ENCODE results near the gene RPL39.
A peak's percentile ranks its signal among the peaks of the same experiment; 100 is the strongest.
"Not testable (repeated sequence)": the region's sequence is repeated elsewhere in the genome, so short reads cannot be mapped to it uniquely, and the experiment has no call there.

The RPL39 gene

DNA sequence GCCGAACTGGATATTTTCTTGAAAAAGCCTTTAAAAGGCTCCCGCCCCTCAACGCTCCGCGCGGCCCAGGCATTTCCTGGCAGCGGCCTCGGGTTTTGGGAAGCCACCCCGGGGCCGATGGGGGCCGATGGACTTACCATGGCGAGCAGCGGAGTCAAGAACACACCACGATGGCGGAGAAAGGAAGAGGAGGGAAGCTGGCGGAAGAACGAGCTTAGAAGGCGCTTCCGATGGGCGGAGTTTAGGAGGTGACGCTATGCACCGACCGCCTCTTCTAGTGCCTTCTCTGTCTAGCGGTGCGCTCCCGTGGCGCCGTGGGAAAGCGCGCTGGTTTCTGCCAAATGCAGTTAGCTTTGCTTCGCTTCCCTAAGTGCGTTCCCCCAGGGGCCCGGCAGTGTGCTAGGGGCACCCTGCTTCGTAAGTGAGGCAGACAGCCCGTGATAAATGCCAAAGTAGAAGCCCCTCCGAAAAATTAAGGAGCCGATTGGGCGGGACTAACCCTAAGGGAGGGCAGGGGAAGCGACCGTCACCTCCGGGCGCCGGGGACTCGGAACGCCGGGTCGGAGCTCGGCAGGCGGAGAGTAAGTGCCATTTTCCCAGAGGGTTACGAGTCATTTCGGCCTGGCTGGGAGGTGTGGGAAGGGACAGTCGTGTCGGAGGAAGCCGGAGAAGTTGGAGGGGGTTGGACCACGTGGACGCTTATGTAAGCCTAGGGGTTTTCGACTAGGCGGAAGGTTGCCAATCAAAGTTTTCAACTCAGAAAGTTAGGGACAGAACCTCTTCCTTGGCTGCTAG is at the start of gene RPL39:
Gene RPL39, minus strand, starts transcription at position 194 of the 795 bp plus-strand sequence. Its CDS starts 54 bp downstream, at position 140.
- peak; percentile 58 to 90 for DNase-seq

DNA sequence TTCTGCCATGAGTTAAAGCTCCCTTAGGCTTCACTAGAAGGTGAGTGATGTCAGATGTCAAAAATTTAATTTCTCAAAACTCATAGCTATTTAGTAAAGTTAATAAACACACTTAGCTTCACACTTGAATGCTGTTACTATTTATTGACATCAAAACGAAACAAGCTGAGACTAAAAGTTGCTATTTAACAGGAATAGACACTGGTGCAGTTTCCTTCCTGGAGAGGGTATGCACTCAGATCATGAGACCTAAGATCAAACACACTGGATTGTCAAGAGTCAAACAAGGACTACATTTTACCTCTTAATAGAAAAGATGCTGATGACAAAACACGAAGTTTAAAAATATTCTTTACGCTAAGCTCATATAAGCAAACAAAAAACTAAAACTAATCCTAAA is 42.5 kb upstream of the RPL39 start:
- no peak for DNase-seq

DNA sequence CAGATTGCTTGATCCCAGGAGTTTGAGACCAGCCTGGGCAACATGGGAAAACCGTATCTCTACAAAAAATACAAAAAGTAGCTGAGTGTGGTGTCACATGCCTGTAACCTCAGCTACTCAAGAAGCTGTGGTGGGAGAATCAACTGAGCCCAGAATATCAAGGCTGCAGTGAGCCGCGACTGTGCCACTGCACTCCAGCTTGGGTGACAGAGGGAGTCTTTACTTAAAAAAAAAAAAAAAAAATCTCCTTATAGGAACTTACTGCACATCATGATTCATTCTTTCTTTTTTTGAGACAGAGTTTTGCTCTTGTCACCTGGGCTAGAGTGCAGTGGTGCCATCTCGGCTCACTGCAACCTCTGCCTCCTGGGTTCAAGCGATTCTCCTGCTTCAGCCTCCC is 37.0 kb upstream of the RPL39 start:
- no peak for DNase-seq

DNA sequence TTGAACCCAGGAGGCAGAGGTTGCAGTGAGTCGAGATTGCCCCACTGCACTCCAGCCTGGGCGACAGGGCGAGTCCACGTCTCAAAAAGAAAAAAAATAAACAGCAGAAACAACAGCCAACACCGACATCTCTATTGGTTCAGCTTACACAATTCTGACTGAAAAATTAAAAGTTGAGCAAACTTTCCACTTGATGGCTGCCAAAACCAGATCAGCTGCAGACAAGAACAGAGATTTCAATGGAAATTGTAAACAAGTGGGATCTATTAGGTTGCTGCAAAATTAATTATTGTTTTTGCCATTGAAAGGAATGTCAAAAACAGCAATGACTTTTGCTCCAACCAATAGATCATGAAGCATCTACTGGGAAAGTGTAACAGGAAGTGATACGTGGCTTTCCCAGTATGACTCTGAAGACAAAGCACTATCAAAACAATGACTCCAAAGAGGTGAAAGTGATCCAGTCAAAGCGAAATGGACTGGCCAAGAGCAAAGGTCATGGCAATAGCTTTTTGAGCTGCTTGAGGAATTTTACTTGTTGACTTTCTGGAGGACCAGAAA is 35.0 kb upstream of the RPL39 start:
- DNase-seq, result no peak

DNA sequence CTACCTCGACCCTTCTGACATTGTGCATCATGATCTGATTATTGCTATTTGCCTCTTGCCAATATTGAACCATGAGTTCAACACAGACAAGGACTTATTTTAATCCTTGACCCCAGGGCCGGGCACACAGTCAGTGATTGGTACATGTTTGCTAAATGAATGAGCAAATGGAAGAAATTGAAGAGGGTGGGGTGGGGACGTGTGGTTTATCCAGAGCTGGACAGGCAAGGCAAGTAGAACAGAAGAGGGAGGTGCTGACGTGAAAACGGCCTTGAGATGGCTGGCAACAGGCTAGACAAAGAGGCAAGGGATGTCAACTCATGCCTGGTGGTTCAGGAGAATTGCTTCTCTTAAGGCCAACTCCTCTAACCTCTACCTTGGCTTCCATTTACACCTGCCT is 32.8 kb upstream of the RPL39 start:
- not testable (repeated sequence) for DNase-seq

DNA sequence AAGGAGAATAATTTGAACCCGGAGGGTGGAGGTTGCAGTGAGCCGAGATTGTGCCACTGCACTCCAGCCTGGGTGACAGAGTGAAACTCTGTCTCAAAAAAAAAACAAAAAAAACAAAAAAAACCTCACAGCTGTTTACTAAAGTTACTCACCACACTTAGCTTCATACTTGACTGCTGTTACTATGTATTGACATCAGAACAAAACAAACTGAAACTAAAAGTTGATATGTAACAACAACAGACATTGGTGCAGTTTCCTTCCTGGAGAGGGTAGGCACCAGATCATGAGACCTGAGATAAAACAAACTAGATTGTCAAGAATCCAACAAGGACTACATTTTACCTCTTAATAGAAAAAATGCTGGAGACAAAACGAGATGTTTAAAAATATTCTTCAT is 30.3 kb upstream of the RPL39 start:
- not testable (repeated sequence) for DNase-seq

DNA sequence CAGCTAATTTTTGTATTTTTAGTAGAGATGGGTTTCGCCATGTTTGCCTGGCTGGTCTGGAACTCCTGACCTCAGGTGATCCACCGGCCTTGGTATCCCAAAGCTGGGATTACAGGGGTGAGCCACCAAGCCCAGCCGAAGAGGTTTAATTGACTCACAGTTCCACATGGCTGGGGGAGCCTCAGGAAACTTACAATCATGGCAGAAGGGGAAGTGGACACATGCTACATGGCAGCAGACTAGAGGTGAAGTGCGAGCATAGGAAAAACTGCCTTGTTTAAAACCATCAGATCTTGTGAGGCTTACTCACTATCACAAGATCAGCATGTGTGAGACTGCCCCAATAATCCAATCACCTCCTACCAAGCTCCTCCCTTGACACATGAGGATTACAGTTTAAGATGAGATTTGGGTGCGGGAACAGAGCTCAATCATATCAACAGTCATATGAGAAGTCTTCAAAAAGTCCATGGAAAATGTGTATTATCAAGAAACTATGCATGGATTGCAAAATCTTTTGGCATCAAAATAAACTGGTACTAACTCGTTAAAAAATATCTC is 25.8 kb upstream of the RPL39 start:
- no peak for DNase-seq

DNA sequence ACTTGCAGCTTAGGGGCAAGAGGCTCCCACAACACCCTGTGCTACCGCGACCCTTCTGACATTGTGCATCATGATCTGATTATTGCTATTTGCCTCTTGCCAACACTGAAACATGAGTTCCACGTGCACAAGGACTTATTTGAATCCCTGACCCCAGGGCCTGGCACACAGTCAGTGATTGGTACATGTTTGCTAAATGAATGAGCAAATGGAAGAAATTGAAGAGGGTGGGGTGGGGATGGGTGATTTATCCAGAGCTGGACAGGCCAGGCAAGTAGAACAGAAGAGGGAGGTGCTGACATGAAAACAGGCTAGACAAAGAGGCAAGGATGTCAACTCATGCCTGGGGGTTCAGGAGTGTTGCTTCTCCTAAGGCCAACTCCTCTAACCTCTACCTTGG is 24.9 kb upstream of the RPL39 start:
- no peak for DNase-seq

DNA sequence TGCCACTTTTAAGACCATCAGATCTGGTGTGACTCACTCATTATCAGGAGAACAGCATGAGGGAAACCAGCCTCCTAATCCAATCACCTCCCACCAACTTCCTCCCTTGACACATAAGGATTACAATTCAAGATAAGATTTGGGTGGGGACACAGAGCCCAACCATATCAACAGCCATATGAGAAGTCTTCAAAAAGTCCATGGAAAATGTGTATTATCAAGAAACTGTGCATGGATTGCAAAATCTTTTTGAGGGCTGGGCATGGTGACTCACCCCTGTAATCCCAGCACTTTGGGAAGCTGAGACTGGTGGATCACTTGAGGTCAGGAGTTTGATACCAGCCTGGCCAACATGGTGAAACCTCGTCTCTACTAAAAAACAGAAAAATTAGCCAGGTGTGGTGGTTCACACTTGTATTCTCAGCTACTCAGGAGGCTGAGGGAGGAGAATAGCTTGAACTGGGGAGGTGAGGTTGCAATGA is 17.8 kb upstream of the RPL39 start:
- DNase-seq, result no peak

DNA sequence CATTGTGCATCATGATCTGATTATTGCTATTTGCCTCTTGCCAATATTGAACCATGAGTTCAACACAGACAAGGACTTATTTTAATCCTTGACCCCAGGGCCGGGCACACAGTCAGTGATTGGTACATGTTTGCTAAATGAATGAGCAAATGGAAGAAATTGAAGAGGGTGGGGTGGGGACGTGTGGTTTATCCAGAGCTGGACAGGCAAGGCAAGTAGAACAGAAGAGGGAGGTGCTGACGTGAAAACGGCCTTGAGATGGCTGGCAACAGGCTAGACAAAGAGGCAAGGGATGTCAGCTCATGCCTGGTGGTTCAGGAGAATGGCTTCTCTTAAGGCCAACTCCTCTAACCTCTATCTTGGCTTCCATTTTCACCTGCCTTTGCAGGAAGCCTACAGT is 17.0 kb upstream of the RPL39 start:
- not testable (repeated sequence) for DNase-seq

DNA sequence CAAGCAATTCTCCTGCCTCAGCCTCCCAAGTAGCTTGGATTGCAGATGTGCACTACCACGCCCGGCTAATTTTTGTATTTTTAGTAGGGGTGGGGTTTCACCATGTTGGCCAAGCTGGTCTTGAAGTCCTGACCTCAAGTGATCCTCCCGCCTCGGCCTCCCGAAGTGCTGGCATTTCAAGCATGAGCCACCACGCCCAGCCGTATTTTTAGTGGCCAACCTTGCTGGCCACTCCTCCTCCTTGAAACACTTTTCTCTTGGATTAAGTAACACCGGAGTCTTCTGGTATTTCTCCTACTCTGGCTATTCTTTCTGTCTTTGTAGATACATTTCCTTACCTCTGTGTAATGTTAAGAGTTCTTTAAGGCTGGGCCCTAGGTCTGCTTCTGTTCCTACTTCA is 11.1 kb upstream of the RPL39 start:
- no peak for DNase-seq

DNA sequence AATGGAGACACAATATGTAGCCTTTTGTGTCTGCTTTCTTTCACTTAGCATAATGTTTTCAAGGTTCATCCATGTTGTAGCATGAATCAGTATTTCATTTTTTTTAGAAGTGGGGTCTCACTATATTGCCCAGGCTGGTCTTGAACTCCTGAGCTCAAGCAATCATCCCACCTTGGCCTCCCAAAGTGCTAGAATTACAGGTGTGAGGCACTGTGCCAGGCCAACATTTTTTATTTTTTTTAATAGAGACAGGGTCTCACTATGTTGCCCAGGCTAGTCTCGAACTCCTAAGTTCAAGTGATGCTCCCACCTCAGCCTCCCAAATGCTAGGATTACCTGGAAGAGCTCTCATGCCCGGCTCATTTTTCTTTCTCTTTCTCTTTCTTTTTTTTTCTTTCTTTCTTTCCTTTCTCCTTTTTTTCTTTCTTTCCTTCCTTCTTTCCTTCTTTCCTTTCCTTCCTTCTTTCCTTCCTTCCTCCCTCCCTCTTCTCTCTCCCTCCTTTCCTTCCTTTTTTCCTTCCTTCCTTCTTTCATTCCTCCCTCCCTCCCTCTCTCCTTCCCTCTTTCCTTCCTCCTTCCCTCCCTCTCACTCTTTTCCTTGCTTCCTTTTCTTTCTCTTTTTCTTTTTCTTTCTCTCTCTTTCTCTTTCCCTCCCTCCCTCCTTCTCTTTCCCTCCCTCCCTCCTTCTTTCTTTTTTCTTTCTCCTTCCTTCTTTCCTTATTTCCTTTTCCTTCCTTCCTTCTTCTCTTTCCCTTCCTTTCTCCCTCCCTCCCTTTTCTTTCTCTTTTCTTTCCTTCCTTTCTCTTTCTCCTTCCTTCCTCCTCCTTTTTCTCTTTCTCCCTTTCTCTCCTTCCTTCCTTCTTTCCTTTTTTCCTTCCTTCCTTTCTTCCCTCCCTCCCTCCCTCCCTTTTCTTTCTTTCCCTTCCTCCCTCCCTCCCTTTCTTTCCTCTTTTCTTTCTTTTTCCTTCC is 10.1 kb upstream of the RPL39 start:
- no peak for DNase-seq

DNA sequence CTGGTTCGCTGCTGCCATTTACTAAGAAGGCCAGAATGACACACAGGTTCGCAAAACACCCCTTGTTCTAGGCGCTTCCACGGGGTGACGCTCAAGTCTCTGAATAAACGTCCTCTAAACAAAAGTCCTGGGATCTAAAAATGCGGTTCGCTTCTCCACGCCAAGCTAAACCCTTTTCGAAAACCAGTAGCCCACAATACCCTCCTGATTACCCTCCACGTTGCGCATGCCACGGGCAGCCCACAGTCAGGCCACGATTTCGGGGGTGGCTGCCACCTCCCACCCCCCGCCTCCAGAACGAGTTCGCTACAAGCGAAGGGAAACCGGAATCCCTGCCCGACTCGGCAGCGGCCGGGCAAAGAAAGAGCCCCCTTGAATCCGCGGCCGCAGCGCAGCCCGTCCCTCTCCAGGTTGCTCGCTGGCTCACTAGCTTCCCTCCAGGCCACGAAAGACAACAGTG is 423 bp downstream of the RPL39 start:
- no peak for DNase-seq

DNA sequence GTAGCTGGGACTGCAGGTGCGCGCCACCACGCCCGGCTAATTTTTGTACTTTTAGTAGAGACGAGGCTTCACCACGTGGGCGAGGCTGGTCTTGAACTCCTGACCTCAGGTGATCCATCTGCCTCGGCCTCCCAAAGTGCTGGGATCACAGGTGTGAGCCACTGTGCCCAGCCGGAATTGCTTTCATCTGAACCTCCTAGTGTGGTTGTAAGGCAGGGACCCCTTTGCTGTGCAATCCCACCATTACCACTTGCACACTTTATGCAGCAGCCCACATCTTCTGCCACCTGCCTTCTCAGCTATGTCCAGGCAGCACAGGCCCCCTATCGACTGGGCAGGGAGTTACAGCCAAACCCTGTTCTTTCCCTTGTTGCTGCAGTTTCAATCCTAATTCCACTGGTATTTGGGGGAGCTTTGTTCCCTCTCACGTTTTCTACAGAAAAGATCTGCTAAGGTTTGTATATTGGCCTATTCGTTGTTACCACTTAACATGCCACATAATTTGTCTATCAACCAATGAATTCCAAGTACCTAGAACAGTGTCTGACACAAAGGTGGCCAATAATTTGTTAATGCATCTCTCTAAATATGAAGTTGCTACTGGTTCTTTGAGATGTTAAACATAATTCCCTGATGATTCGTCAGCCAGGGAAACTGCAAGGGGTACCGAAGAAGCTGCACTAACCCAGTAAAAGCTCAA is 6.5 kb downstream of the RPL39 start:
- DNase-seq, result no peak

DNA sequence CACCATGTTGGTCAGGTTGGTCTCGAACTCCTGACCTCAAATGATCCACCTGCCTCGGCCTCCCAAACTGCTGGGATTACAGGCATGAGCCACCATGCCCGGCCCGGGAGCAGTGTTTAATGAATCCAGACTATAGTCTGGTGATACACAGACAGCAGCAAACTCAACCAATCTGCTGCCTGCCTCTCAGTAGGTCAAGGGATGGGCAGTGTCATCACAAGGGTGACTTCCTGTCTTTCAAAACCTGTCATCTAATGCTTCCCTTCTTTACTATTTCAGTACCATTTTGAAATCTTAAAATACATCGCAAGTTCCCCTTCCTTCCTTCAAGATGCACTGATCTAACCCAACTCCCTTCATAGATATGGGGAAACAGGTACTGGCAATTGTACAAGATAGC is 8.4 kb downstream of the RPL39 start:
- no peak for DNase-seq

DNA sequence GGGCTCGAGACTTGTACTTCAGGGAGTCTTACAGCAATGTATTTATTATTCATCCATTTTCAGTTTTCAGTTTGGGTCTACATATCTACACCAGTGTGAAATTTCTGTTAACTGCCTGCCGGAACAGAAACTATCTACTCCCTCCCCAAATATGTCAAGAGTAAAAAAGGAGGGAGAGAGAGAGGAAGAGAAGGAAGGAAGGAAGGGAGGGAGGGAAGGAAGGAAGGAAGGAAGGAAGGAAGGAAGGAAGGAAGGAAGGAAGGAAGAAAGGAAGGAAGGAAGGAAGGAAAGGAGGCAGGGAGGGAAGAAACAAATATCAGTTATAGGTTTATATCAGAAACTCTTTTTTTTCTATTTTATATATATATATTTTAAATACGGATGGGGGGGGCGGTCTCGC is 12.6 kb downstream of the RPL39 start:
- no peak for DNase-seq

DNA sequence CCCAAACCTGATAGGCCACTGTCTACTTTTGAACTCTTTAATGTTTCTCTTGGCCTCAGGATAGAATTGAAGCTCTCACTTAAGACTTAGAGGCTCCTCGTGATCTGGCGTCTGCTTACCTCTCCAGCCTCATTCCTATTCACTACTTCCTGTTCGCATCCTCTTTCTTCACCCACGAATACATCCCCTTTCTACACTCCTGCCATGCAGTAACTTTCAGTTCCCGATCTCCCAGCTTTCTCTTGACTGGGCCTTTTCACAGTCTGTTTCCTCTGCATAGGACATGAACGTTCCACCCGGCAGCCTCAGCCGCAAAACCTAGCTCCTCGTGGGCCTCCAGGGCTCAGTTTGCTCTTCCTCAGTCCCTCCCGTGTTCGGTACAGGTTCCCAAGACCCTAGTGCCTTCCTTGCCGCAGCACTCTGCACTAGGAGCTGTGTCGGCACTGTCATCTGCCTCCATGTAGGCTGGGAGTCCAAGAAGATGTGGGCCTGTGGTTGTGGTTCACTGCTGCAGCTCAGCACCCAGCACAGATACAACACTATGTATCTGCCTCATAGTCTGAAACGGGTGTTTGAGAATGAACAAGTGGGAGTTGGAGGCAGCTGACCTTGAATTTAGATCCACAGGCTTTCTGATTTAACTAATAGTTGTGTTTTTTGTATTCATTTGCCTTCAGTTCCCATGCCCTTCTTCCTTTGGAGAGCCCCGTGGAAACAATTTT is 15.8 kb downstream of the RPL39 start:
- DNase-seq, result no peak

DNA sequence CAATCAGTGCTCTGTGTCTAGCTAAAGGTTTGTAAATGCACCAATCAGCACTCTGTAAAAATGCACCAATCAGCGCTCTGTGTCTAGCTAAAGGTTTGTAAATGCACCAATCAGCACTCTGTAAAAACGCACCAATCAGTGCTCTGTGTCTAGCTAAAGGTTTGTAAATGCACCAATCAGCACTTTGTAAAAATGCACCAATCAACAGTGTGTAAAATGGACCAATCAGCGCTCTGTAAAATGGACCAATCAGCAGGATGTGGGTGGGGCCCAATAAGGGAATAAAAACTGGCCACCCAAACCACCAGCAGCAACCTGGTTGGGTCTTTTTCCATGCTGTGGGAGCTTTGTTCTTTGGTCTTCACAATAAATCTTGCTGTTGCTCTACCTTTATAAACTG is 22.0 kb downstream of the RPL39 start:
- not testable (repeated sequence) for DNase-seq

DNA sequence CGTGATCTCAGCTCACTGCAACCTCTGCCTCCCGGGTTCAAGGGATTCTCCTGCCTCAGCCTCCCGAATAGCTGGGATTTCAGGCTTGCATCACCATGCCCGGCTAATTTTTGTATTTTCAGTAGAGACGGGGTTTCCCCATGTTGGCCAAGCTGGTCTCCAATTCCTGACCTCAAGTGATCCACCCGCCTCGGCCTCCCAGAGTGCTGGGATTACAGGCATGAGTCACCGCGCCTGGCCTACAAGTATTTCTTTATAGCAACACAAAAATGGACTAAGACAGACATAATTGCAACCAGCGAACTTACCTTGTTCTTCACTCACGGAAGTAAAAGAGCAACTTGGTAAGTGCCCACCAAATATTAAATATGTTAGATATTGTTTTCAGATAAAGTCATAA is 23.0 kb downstream of the RPL39 start:
- DNase-seq, result not testable (repeated sequence)

DNA sequence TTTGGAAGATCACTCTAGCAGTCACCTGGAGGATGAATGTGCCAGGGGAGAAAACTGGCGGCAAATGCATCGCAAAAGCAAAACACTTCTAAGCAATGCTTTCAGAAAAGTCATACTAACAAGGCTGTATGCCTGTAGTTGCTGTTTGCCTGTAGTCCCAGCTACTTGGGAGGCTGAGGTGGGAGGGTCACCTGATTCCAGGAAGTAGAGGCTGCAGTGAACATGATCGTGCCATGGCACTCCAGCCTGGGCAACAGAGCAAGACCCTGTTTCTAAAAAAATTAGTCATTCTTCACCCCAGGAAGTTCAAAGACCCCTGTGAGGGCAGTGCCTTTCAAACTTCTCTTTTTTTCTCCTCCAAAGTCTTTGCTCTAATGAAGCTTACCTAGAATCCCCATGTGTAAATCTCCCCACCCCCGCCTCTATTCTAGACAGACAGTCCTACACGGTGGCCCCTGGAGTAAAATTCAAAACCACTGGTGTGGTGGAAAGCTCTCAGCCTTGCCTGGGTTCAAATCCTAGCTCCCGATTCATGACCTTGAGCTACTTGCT is 27.5 kb downstream of the RPL39 start:
- DNase-seq, result no peak

DNA sequence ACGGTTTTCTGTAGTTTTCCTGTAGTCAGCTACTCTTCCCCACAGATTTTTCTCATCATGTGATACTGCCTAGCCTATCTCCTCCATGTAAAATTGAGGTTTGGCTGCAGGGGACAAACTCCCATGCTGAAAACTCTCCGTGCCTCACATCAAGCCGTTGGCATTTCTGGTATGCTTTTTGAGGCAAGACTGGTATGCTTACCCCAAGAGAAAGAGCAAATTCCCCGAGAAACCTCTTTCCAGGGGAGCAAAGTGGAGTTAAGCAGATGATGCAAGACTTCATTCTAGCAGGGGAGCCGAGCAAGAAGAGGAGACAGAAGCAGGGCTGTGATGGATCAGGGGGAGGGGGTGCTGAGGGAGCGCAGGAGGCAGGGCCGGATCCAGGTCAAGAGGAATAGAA is 28.2 kb downstream of the RPL39 start:
- no peak for DNase-seq
